Activated naive CD8-positive, alpha-beta T cell treated with anti-CD3 and anti-CD28 coated beads, Interleukin-2, amount 50 U/mL, for 16 hours (primary cell): ENCODE results near the gene MKLN1.
"Not testable (repeated sequence)": the region's sequence is repeated elsewhere in the genome, so short reads cannot be mapped to it uniquely, and the experiment has no call there.

ENCODE experiments used
- DNase-seq: peaks from one replicate; pipeline ENCODE4 v3.0.0-alpha.2; 2020; ENCODE audit warnings: low read depth, low spot score

The MKLN1 gene

DNA sequence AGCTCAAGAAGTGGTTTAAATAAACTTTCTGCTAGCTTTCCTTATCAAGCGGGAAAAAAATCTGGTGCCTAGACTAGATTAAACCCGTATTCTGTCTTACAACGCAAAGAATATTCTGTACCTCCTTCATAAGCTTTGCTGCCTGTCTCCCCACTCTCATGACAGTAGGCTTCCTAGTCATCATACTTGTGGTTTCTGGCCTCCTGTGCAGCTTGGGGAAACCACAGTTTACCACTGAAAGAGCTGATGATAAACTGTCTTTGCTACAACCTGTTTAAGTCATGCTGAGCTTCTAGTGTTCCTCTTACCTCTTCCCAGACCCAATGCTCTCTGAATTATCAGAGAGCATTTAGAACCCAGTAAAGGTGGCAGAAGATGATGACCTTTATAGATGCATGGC, 173.7 kb downstream of the MKLN1 start:
- no peak for DNase-seq

- no peak for DNase-seq
These were observed 174.4 kb downstream of the MKLN1 start for GRCh38 chr7:131501930-131502685.

- no peak for DNase-seq
These were observed 175.3 kb downstream of the MKLN1 start for GRCh38 chr7:131502810-131503508.

DNA sequence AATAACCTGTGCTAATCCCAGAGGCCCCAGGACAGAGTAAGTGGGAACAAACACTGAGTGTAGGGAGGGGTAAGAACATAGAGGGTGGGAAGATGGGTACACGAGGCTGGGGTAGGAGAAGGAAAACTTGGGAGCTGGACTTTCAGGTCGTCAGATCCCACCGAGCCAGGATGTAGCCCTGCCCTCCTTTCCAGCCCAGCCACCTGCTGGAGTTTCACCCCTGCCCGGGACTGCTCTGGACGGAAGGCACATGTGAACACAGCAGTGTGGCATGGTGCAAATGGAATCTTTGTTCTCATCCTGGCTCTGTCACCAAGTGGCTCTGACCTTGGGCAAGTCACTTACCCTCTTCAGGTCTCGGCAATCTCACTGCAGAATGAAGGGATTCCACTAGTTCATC, 176.0 kb downstream of the MKLN1 start:
- DNase-seq = no peak

DNA sequence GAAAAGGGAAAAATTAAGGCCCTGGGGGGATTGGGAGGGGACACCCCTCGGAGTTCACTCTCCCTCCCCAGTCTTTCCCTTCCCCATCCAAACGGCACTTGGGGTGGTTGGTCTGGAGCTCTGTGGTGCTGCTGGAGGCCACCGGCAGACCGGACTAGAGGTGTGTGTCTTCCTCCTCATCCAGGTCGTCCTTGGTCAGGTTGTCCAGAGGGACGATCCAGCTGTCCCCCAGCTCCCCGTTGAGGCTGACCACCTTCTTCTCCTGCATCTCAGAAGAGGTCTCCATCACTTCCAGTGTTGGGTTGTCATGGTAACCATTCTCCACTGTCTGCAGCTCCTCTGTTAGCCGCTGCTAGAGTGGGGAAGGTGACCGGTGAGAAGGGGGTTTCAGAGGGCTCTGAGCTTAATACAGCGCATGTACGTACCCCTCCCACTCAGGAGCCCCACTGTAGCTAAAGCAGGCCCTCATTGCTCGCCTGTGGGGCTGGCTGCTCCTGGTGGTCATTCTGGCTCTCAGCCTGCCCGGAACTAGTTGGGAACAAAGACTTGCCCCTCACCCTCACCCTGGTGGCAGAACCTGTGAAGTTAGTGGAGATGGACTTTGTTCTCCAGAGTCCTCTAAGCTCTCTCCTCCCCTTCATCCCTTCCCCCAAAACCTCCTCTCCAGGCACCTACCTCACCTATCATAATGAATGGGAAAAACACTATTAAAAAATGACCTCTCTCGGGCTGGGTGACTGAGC, 176.7 kb downstream of the MKLN1 start:
- no peak for DNase-seq

GRCh38 chr7:131505037-131505620, 177.5 kb downstream of the MKLN1 start:
- not testable (repeated sequence) for DNase-seq

- DNase-seq = no peak
These were observed 178.2 kb downstream of the MKLN1 start for GRCh38 chr7:131505636-131506557.

DNA sequence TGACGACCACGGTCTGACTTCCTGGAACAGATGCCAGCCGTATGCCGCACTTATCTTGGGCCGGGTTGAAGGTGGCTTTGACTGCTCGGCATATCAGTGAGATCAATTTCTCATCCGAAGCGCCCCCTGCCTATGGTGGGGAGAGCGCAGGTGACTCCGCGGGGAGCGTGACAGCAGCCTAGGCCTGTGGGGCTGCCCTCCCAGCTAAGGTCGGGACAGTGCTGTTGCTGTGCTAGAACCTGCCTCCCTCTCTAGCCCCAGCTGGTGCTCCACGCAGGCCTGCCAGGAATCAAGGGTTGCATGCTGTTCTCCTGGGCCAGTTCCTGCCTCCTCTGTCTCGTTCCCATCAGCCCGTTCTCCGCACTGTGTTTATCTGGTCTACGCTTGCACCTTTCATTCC, 178.9 kb downstream of the MKLN1 start:
- no peak for DNase-seq

DNA sequence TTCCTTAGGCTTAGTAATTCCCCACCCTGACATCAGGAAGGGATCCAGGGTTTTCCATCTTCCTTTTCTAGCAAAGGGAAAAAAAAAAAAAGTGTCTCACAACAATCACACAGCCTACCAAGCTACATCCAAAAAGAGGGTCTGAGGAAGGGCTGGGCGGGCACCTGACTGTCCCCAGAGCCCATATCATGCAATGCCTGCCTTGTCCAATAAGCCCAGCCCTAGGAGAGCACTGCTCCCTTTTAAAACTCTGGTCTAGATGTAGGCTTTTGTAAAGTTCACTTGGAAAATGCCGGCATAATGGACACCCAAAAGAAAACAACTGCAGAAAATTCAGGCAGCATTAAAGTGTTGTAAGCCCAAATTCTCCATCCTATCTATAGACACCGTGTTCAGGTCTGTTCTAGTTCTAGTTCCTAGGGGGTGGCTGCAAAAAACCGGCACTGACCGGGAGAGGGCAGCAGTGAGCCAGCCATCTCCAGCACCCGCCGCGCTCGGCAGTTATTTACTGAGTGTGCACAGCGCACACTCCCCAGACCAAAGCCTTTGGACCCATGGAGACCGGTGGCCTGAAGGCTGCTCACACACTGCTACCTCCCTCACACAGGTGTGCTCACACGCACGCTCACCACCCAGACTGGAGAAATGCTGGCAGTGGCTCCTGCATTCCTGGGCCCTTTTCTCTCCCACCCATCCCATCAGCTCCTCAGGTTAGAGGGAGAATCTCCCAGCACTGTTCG, 180.1 kb downstream of the MKLN1 start:
- DNase-seq = peak; percentile 66

DNA sequence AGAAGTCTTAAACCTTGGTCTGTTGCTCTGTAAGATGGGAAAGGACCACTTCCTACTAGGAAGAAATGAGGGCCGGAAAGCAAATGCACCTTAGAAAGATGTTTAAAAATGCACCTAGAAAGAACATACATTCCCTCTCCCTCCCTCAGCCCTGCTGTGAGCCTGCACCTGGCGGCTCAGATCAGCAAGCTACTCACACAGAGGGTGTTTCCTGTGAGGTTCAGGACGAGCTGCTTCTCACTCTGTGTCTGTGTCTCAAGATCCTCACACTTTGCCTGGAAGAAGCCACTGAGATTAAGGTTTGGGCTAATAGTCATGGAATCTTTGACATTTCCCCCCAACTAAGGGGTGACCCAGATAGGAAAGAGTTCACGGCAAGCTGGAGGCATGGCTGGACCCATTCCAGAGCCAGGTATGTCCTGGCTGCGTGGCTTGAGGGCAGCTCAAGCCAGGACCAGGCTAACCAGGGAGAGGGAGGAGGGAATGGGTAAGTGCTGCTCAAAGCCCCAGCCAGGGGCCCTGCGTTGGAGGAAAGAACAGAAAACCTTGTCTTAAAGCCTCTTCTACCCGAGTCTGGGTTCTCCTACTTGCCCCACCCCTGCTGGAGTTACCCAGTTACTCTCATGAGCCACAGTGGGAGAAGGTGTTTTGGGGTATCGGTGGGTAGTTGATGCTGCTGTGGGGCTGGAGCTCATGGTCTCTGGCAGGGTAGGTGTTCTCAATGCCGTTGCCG, 181.2 kb downstream of the MKLN1 start:
- no peak for DNase-seq

DNA sequence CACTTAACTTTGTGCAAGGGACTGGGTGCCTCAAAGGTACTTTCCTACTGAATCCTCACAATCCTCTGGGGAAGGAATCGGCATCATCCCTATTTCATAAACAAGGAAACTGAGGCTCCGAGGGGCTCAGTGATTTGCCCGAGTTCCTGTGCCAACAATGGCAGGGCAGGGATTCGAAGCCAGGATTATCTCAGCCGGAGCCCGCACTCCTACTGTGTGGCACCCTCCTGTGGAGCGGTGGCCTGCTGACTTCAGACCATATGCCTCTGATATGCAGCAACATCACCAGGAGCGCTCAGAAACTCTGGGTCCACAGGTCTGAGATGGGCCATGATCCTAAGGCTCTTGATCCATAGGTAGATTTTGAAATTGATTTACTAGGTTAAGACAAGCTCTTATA, 182.1 kb downstream of the MKLN1 start:
- DNase-seq = no peak

- no peak for DNase-seq
These were observed 183.4 kb downstream of the MKLN1 start for GRCh38 chr7:131511071-131511470.

DNA sequence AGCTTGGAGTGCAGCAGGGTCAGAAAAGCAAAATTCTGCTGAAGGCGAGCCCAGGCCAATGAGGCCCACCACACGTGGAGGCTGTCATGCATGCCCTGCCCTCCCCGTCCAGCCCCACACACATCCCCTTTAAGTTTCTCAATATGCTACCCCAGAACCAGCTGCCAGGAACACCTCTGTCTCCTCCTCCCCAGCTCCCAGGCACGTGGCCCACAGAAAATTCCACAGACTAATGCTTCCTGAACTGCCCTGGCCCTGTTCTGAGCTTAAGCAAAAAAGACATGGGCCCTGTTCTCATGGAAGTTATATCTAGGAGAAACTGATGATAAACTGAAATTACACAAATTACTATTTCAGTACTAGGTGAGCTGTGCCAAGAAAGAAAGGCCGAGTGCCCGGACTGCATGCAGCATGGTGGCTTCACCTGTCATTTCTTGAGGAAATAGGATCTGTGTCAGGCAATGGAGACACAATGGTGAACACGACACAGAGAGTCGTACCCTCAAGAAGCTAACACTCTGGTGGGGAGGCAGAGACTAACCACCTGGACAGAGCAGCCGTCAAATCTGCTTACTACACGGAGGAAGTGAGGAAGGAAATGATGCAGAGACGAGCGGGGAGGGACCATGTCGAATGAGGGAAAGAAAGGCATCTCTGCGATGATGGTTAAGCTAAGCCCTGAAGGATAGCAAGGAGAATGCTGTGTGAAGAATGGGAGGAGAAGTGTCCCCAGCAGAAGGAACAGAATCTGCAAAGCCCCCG, 184.3 kb downstream of the MKLN1 start:
- no peak for DNase-seq

DNA sequence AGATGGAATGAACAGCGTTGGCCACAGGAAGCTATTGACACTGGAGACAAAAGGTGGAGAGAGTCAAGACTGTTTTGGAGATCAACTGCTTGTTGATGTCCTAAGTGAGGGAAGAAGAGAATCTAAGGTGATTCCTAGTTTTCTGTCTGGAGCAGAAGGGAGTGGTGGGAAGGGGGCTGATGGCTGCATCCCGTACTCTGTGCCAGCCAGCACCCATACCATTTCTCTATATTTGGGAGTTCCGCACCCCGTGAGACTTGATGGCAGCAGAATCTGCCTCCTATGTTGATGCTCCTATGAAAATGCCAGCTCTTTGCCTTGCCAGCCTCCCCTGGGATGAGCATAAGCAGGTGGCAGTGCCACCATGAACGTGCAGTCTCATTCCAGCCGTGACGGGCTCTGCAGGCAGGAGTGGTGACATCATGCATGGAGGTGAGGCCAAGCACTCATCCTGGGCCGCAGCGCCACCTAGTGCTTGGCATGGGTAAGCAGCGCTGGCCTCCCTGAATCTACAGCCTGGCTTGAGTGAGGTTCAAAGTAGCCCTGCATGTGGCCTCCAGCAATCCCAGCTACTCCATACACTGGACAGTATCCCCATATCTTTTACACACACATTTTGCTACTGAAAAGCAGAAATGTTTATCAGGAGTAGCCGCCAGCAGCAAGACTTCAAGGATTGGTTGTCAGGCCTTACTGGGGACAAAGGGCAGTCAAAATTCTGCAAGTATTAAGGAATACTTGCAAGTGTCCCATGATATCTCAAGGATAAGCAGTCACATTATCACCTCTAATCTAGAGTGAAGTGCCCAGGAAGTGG, 185.8 kb downstream of the MKLN1 start:
- peak; percentile 62 for DNase-seq

DNA sequence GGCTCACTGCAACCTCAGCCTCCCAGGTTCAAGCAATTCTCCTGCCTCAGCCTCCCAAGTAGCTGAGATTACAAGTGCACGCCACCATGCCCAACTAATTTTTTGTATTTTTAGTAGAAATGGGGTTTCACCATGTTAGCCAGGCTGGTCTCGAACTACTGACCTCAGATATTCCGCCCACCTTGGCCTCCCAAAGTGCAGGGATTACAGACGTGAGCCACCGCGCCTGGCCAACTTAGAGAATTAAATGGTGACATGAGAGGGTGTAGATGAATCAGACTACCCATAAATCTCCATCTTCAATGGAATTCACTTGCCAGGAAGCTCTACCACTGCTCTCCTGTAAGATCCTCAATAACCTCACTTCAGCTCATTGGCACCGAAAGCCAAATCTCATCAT, 187.8 kb downstream of the MKLN1 start:
- not testable (repeated sequence) for DNase-seq

GRCh38 chr7:131517218-131517923, 189.7 kb downstream of the MKLN1 start:
- no peak for DNase-seq

GRCh38 chr7:131518626-131519025, 190.9 kb downstream of the MKLN1 start:
- no peak for DNase-seq
